Transverse colon (tissue), 4 donors: ENCODE data around the gene HDGF. TPM values are rescaled to one million over a fixed set of nuclear protein-coding genes. Genes with fewer than 3 reads are reported as not detected.
A peak's percentile ranks its signal among the peaks of the same experiment; 100 is the strongest.

Experiments used
- DNase-seq: peaks from one replicate; pipeline ENCODE4 v3.0.0-alpha.2; 2019
- H3K27ac ChIP-seq, 4 donors: fragments of 200-600 bp; sonication (generic); 2 replicates each; pipeline ENCODE4 v1.5.1; 2016 to 2018; ENCODE audit warnings: inconsistent platforms in 4 of 4
- H3K27me3 ChIP-seq: fragments of 200-600 bp; sonication (generic); 2 replicates; pipeline ENCODE4 v1.5.1; 2017; ENCODE audit warnings: inconsistent platforms
- H3K36me3 ChIP-seq, 4 donors: fragments of 200-600 bp; sonication (generic); 2 replicates each; pipeline ENCODE4 v1.5.1; 2017 to 2019; ENCODE audit warnings: inconsistent platforms in 4 of 4
- H3K4me1 ChIP-seq, 4 donors: fragments of 200-600 bp; sonication (generic); 2 replicates each; pipeline ENCODE4 v1.5.1; 2017 to 2020; ENCODE audit warnings: inconsistent platforms in 4 of 4
- H3K4me3 ChIP-seq, 4 donors: fragments of 200-600 bp; sonication (generic); 1 replicate in 1 of 4; 2 replicates in 3 of 4; pipeline versions ENCODE4 v1.5.1 to v1.6.1; 2017 to 2019; ENCODE audit warnings: inconsistent platforms in 4 of 4
- H3K9me3 ChIP-seq, 2 donors: fragments of 200-600 bp; sonication (generic); 2 replicates each; pipeline ENCODE4 v1.5.1; 2017 to 2019; ENCODE audit warnings: inconsistent platforms in 2 of 2
- EP300 ChIP-seq: sonication (generic); formaldehyde crosslinking; IDR thresholded peaks from one replicate; pipeline ENCODE4 v1.6.1; 2017; ENCODE audit warnings: antibody characterized with exemption, low read depth
- POLR2A ChIP-seq: fragments of 450-650 bp; IDR thresholded peaks from one replicate; pipeline ENCODE4 v1.6.1; 2016; ENCODE audit warnings: antibody characterized with exemption, mild to moderate bottlenecking, moderate library complexity
- POLR2AphosphoS5 ChIP-seq, 3 donors: sonication (generic); formaldehyde crosslinking; IDR thresholded peaks; one replicate each; pipeline ENCODE4 v1.6.1; 2016; ENCODE audit warnings: antibody characterized with exemption in 3 of 3
- WGBS, 2 donors: methylation state at CpG; one replicate each; pipeline ENCODE4 v1.1.5; 2018; ENCODE audit warnings: low coverage in 1 of 2; 5-methylcytosine and 5-hydroxymethylcytosine counted together
- in situ Hi-C, 4 donors: fragments of 200-750 bp; cut with MboI; loops; one replicate each; pipeline versions ENCODE4 v1.15.0 to v1.15.1; 2017; ENCODE audit warnings: low sequenced_read_pairs in 3 of 4, low pct_ligation_motif_present in 1 of 4, low pct_unique_long_range_greater_than_20kb in 1 of 4
- intact Hi-C: fragments of 100-400 bp; cut with DNase I; formaldehyde crosslinking; loops from one replicate; pipeline ENCODE4 v1.15.1; 2023; ENCODE audit warnings: low total_unique reads
- total RNA-seq, 4 donors: library from RNA; depleted of rRNA; stranded (reverse); fragments of >200 nt; gene quantifications; one replicate each; pipeline ENCODE4 v1.1.0, GENCODE V29; 2016
- TF ChIP-seq, protein P1 (sequence below), 5 experiments: fragments of 200-600 bp in 3 of 5; fragments of 450-650 bp in 2 of 5; sonication (generic) in 3 of 5; IDR thresholded peaks; 1 replicate in 2 of 5; 2 replicates in 3 of 5; pipeline ENCODE4 v1.5.1; 2016 to 2017; ENCODE audit warnings: antibody characterized with exemption in 5 of 5, inconsistent platforms in 3 of 5, mild to moderate bottlenecking in 2 of 5, moderate library complexity in 1 of 5

HDGF gene
- total RNA-seq, 4 donors from 2014 or later: 150 to 204 (median 179) TPM

DNA sequence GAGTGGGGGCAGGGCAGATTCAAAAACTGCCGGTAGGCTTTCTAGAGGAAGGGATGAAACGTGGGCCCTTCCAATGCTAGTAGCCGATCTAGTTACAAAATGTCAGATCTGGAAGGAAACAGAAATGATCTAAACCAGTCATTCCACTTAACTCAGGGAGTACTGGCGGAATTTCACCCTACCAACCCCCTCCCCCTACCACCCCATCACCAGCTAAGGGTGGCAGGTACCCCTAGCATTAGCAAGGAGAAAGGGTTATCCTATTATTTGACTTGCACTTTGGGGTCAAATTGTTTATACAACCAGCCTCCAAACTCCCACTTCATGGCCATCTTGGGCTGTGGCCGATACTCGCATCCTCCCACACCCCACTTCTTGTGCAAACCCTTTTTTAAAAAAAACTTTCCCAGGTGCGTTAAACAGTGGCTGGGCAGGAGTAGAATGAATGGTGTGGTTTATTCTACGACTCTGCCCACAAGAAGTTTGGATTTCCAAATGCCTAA lies 9.9 kb downstream of the HDGF start:
- TF ChIP-seq POLR2A: no peak
- no peak for TF ChIP-seq EP300
- TF ChIP-seq, protein P1, sequence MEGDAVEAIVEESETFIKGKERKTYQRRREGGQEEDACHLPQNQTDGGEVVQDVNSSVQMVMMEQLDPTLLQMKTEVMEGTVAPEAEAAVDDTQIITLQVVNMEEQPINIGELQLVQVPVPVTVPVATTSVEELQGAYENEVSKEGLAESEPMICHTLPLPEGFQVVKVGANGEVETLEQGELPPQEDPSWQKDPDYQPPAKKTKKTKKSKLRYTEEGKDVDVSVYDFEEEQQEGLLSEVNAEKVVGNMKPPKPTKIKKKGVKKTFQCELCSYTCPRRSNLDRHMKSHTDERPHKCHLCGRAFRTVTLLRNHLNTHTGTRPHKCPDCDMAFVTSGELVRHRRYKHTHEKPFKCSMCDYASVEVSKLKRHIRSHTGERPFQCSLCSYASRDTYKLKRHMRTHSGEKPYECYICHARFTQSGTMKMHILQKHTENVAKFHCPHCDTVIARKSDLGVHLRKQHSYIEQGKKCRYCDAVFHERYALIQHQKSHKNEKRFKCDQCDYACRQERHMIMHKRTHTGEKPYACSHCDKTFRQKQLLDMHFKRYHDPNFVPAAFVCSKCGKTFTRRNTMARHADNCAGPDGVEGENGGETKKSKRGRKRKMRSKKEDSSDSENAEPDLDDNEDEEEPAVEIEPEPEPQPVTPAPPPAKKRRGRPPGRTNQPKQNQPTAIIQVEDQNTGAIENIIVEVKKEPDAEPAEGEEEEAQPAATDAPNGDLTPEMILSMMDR (IDR thresholded peaks at IDR 0.05): no peak
- TF ChIP-seq POLR2AphosphoS5 (IDR thresholded peaks at IDR 0.05): no peak
- Histone ChIP-seq H3K27ac (peak overlapping the region; percentile 76 to 89 (median 84)), H3K4me3 (peak overlapping the region in 2 of 4 donors; percentile 1 to 90), H3K4me1 (peaks cover 17 to 33% (median 21%) of the 10 kb centered on the region in 4 donors), H3K36me3 (peaks cover 0 to 15% (median 4%) of the 10 kb centered on the region in 4 donors), H3K27me3 (no peaks in the 10 kb centered on the region), H3K9me3 (no peaks in the 10 kb centered on the region)
- DNase-seq: no peak
- WGBS, 2 donors: 44 to 46% methylated on average over 4 to 8 of the region's 8 CpGs
- intact Hi-C loops: no loop called here
- in situ Hi-C loops: no loop called here

DNA sequence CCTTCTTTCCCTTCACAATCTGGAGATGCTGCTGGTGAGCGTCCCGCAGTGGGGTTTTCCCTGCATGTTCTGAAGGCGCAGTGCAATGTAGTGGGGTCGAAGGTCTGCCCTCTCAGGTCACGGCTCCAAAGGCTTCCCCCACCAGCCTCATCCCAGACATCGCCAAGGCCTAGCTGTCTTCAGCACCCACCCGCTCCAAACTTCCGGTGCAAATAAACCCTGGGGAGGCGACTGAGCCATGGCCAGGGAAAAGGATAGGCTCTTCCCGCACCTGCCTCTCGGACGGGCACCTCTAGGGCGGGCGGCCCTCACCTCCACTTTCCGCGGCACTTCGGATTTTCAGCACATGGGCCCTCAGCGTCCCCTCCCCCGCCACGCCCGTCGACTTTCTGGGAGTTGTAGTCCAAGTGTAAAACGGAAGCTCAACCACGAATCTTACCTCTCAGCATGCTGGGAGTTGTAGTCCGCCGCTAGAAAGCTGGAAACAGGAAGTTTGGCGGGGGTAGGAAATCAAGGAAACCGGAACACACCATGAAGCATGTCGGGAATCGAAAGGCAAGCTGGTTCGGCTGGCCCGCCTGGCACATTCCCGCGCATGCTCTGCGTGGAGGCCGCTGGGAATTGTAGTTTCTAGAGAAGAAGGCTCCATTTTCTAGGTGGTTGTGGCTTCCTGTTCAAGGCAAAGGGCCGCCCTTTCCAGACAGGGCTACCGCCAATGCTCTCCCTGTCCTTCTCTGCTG lies 10.6 kb downstream of the HDGF start, which contains the start of gene MRPL24:
MRPL24 (minus strand) TSS at position 348 of the 740 bp plus-strand sequence. CDS start 2,384 bp downstream, outside the sequence.
- H3K36me3 ChIP-seq: peaks cover 0 to 17% (median 4%) of the 10 kb centered on the region in 4 donors
- peaks cover 12 to 27% (median 15%) of the 10 kb centered on the region in 4 donors for H3K4me1 ChIP-seq
- intact Hi-C loops: no loop called here
- no peaks in the 10 kb centered on the region for H3K27me3 ChIP-seq
- no peaks in the 10 kb centered on the region for H3K9me3 ChIP-seq
- TF ChIP-seq, protein P1 (IDR thresholded peaks at IDR 0.05): no peak
- peak; percentile 72 to 87 (median 74) for TF ChIP-seq POLR2AphosphoS5 (IDR thresholded peaks at IDR 0.05)
- peak; percentile 46 for TF ChIP-seq POLR2A
- no peak for TF ChIP-seq EP300
- H3K4me3 ChIP-seq: peak within 1 kb of the TSS; percentile 24 to 90 (median 61)
- DNase-seq: peak; percentile 98
- H3K27ac ChIP-seq: peak within 1 kb of the TSS; percentile 76 to 89 (median 85)
- in situ Hi-C loops: no loop called here
- WGBS, 2 donors: 0% methylated on average over 37 of the region's 38 CpGs; no CpG with 5 or more reads in 1 of the 2 donors

DNA sequence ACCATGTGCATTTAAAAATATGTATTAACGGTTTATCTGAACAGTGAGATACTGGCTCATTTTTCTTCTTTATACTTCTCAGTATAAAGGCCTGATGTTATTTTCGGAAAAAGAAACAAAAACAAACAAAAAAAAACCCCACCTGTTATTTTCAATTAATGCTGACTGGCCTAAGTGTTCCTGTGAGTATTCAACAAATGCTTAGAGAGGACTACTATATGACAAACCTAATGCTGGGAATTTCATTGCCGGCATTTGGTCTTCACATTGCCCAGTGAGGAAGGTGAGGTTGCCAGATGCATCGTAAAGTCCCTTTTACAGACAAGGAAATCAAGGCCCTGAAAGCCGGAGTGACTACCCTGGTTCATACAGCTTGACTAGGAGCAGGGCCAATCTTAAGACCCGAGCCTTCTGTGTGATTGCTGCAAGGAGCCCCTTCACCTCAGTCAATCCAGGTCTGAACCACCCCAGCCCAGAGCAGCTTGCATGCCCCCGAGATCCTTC lies 11.2 kb downstream of the HDGF start:
- intact Hi-C loops: no loop called here
- DNase-seq: no peak
- 10 to 34% methylated on average over 2 to 7 of the region's 7 CpGs for WGBS, 2 donors

More for the DNA sequence above, 11.2 kb downstream of the HDGF start:
- no peaks in the 10 kb centered on the region for H3K9me3 ChIP-seq
- peak overlapping the region; percentile 24 to 90 (median 61) for H3K4me3 ChIP-seq
- TF ChIP-seq, protein P1 (IDR thresholded peaks at IDR 0.05): no peak
- no peak for TF ChIP-seq POLR2AphosphoS5 (IDR thresholded peaks at IDR 0.05)
- no peak for TF ChIP-seq EP300
- no peak for TF ChIP-seq POLR2A
- peaks cover 11 to 22% (median 12%) of the 10 kb centered on the region in 4 donors for H3K4me1 ChIP-seq
- peak overlapping the region; percentile 76 to 89 (median 85) for H3K27ac ChIP-seq
- no peaks in the 10 kb centered on the region for H3K27me3 ChIP-seq
- H3K36me3 ChIP-seq: peaks cover 0 to 17% (median 4%) of the 10 kb centered on the region in 4 donors
- in situ Hi-C loops: no loop called here
